H9 (cell line): ENCODE data around the gene NPAS3. TPM values are rescaled to one million over a fixed set of nuclear protein-coding genes. Genes with fewer than 3 reads are reported as not detected.

Source experiments
- DNase-seq: peaks from one replicate; pipeline ENCODE4 v3.0.0-alpha.2; 2017
- H2AFZ ChIP-seq: one replicate; pipeline ENCODE4 v1.6.1; 2013; ENCODE audit warnings: mild to moderate bottlenecking, low read length, control low read depth, moderate library complexity
- H2AK5ac ChIP-seq: 2 replicates; pipeline ENCODE4 v1.6.1; 2013; ENCODE audit warnings: low read length, control low read depth, mixed read lengths; ENCODE audit not compliant: insufficient read length
- H2BK120ac ChIP-seq: one replicate; pipeline ENCODE4 v1.6.1; 2013; ENCODE audit warnings: low read depth, mild to moderate bottlenecking, low read length, control low read depth, inconsistent platforms; ENCODE audit not compliant: poor library complexity, severe bottlenecking
- H2BK12ac ChIP-seq: 2 replicates; pipeline ENCODE4 v1.6.1; 2013; ENCODE audit warnings: low read length, control low read depth, mixed read lengths, low read depth; ENCODE audit not compliant: insufficient read length
- H2BK15ac ChIP-seq: 2 replicates; pipeline ENCODE4 v1.6.1; 2013; ENCODE audit warnings: low read depth, low read length, control low read depth
- H2BK20ac ChIP-seq: one replicate; pipeline ENCODE4 v1.6.1; 2013; ENCODE audit warnings: low read depth, mild to moderate bottlenecking, low read length, control low read depth, inconsistent platforms; ENCODE audit not compliant: poor library complexity, severe bottlenecking
- H2BK5ac ChIP-seq: 2 replicates; pipeline ENCODE4 v1.6.1; 2013; ENCODE audit warnings: low read length, control low read depth, mixed read lengths; ENCODE audit not compliant: insufficient read length
- H3K14ac ChIP-seq: 2 replicates; pipeline ENCODE4 v1.6.1; 2013; ENCODE audit warnings: low read length, control low read depth; ENCODE audit not compliant: insufficient read depth
- H3K18ac ChIP-seq: 2 replicates; pipeline ENCODE4 v1.6.1; 2013; ENCODE audit warnings: low read depth, mild to moderate bottlenecking, mixed read lengths, low read length, control low read depth; ENCODE audit not compliant: insufficient read length
- H3K23ac ChIP-seq: 2 replicates; pipeline ENCODE4 v1.6.1; 2013; ENCODE audit warnings: low read length, control low read depth, mixed read lengths, low read depth; ENCODE audit not compliant: insufficient read length
- H3K23me2 ChIP-seq: 2 replicates; pipeline ENCODE4 v1.6.1; 2013; ENCODE audit warnings: low read depth, mild to moderate bottlenecking, mixed read lengths, low read length, control low read depth; ENCODE audit not compliant: insufficient read length, poor library complexity, severe bottlenecking
- H3K27ac ChIP-seq: 2 replicates; pipeline ENCODE4 v1.5.1; 2013; ENCODE audit warnings: low read length, control low read depth, mixed read lengths, low read depth; ENCODE audit not compliant: insufficient read length
- H3K27me3 ChIP-seq: 2 replicates; pipeline ENCODE4 v1.6.1; 2013; ENCODE audit warnings: low read length, control low read depth, inconsistent platforms; ENCODE audit not compliant: insufficient read depth
- H3K4ac ChIP-seq: 2 replicates; pipeline ENCODE4 v1.6.1; 2013; ENCODE audit warnings: low read depth, mild to moderate bottlenecking, control low read depth, inconsistent platforms, low read length, moderate library complexity
- H3K4me1 ChIP-seq: 2 replicates; pipeline ENCODE4 v1.6.1; 2013; ENCODE audit warnings: low read length, control low read depth, inconsistent platforms; ENCODE audit not compliant: insufficient read depth
- H3K4me2 ChIP-seq: 2 replicates; pipeline ENCODE4 v1.6.1; 2013; ENCODE audit warnings: low read length, control low read depth, mixed read lengths; ENCODE audit not compliant: insufficient read length, insufficient read depth
- H3K56ac ChIP-seq: 2 replicates; pipeline ENCODE4 v1.6.1; 2013; ENCODE audit warnings: low read depth, mild to moderate bottlenecking, mixed read lengths, low read length, control low read depth; ENCODE audit not compliant: insufficient read length
- H3K79me1 ChIP-seq: 2 replicates; pipeline ENCODE4 v1.6.1; 2013; ENCODE audit warnings: low read depth, mild to moderate bottlenecking, moderate library complexity, low read length, control low read depth, inconsistent platforms; ENCODE audit not compliant: insufficient read depth, poor library complexity, severe bottlenecking
- H3K79me2 ChIP-seq: 2 replicates; pipeline ENCODE4 v1.6.1; 2013; ENCODE audit warnings: low read length, control low read depth, inconsistent platforms; ENCODE audit not compliant: insufficient read depth
- H3K9ac ChIP-seq: 2 replicates; pipeline ENCODE4 v1.6.1; 2013; ENCODE audit warnings: low read length, control low read depth, mixed read lengths; ENCODE audit not compliant: insufficient read length; ENCODE audit errors: extremely low read depth
- H3K9me3 ChIP-seq: one replicate; pipeline ENCODE4 v1.6.1; 2013; ENCODE audit warnings: low read depth, low read length, inconsistent platforms; ENCODE audit not compliant: control insufficient read depth
- H3T11ph ChIP-seq: one replicate; pipeline ENCODE4 v1.6.1; 2013; ENCODE audit warnings: mild to moderate bottlenecking, low read length, control low read depth, inconsistent platforms
- H4K20me1 ChIP-seq: one replicate; pipeline ENCODE4 v1.6.1; 2013; ENCODE audit not compliant: control insufficient read depth, insufficient read length, insufficient read depth
- H4K5ac ChIP-seq: 2 replicates; pipeline ENCODE4 v1.6.1; 2013; ENCODE audit warnings: low read depth, mild to moderate bottlenecking, mixed read lengths, low read length, control low read depth; ENCODE audit not compliant: insufficient read length
- H4K8ac ChIP-seq: replicated peaks from 2 replicates; pipeline ENCODE4 v1.6.1; 2013; ENCODE audit warnings: low read length, control low read depth, mixed read lengths, low read depth; ENCODE audit not compliant: insufficient read length
- H4K91ac ChIP-seq: 2 replicates; pipeline ENCODE4 v1.6.1; 2013; ENCODE audit warnings: low read depth, mild to moderate bottlenecking, moderate library complexity, mixed read lengths, low read length, control low read depth; ENCODE audit not compliant: insufficient read length
- H3K27ac Mint-ChIP-seq, 3 experiments: 2 replicates in 2 of 3; 3 replicates in 1 of 3; pipeline ENCODE4 v1.8.0; 2020 to 2021; ENCODE audit warnings: mixed read lengths in 3 of 3, mild to moderate bottlenecking in 1 of 3, moderate library complexity in 1 of 3
- H3K27me3 Mint-ChIP-seq: 2 replicates; pipeline ENCODE4 v1.8.0; 2021; ENCODE audit warnings: low read depth, mild to moderate bottlenecking, moderate library complexity, mixed read lengths
- H3K36me3 Mint-ChIP-seq, 3 experiments: 2 replicates in 2 of 3; 3 replicates in 1 of 3; pipeline ENCODE4 v1.8.0; 2020 to 2021; ENCODE audit warnings: low read depth in 3 of 3, mixed read lengths in 3 of 3; ENCODE audit not compliant: insufficient read depth in 1 of 3
- H3K4me1 Mint-ChIP-seq, 2 experiments: 2 replicates each; pipeline ENCODE4 v1.8.0; 2020; ENCODE audit warnings: mixed read lengths in 2 of 2
- H3K4me3 Mint-ChIP-seq, 2 experiments: 2 replicates in 1 of 2; 3 replicates in 1 of 2; pipeline ENCODE4 v1.8.0; 2020 to 2021; ENCODE audit warnings: mild to moderate bottlenecking in 2 of 2, mixed read lengths in 2 of 2, moderate library complexity in 1 of 2
- H3K9me3 Mint-ChIP-seq, 2 experiments: 2 replicates in 1 of 2; 3 replicates in 1 of 2; pipeline ENCODE4 v1.8.0; 2020; ENCODE audit warnings: mild to moderate bottlenecking in 2 of 2, mixed read lengths in 2 of 2, moderate library complexity in 1 of 2
- WGBS: extraction: QIAGEN DNeasy Blood & Tissue Kit; methylation state at CpG from one replicate; pipeline ENCODE4 v1.1.7; 2013; ENCODE audit warnings: missing lambda C conversion rate, low lambda C conversion rate, mixed read lengths; ENCODE audit not compliant: insufficient read length; ENCODE audit errors: extremely low coverage; 5-methylcytosine and 5-hydroxymethylcytosine counted together
- total RNA-seq: library from RNA; stranded (reverse); gene quantifications from 2 replicates; pipeline ENCODE4 v1.2.1, GENCODE V29; 2021
- TF ChIP-seq, protein P1 (sequence below): fragments of 200-600 bp; sonication (generic); conservative IDR thresholded peaks from 3 replicates; pipeline ENCODE4 v1.8.0; 2021; ENCODE audit warnings: antibody characterized with exemption, mild to moderate bottlenecking

The NPAS3 gene
- total RNA-seq, 1 experiment from 2014 or later = 0.17 TPM

DNA sequence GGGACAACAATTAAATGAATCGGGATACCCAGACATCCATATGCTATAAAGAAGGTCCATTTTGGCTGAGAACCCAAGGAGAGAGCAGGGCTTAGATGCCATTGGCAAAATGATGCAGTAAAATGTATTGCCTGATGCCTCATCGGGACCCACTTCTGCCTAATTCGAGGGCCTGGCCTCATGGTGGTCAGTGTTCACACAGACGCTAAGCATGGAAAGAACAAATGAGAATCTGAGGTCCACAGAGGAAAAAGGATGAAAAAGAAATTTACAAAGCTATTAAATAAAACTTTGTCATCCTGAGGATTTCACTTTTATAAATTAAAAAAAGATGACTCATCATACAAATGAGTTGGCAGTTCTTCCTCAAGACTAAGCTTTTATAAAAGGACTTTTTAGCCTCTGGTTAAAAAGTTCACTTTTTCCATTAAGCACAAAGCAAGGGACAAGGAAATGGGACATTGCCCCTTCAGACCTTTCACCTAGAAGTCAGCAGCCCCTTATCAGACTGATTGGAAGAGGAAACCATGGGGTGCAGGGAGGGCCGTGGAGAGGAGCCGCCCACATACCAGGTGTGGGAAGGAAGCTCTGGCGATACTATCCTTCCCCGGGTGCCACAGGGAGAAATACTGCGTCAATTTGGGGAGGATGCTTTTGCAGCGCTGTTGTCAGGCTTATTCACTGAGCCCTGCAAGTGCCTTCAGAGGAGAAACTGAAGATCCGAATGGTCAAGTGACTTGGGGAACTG, 836.2 kb downstream of the NPAS3 start:
- Histone ChIP-seq H4K20me1 (no peaks in the 10 kb centered on the region), H3K27me3 (no peaks in the 10 kb centered on the region), H3K4me2 (no peak overlapping the region), H3K23ac (no peak overlapping the region), H3K9me3 (no peaks in the 10 kb centered on the region), H4K5ac (no peak overlapping the region), H4K91ac (no peak overlapping the region), H2AFZ (no peak overlapping the region), H3K4me1 (no peaks in the 10 kb centered on the region), H2AK5ac (no peak overlapping the region), H3T11ph (no peak overlapping the region), H3K23me2 (no peaks in the 10 kb centered on the region), H3K56ac (no peak overlapping the region), H3K18ac (no peak overlapping the region), H3K14ac (no peak overlapping the region; the same call in 1 of the 2 replicates), H2BK5ac (no peak overlapping the region), H2BK20ac (no peak overlapping the region), H2BK15ac (no peak overlapping the region), H4K8ac (no peak overlapping the region), H3K27ac (no peak overlapping the region), H3K79me2 (no peaks in the 10 kb centered on the region), H3K4ac (no peak overlapping the region), H2BK12ac (no peak overlapping the region), H3K79me1 (no peaks in the 10 kb centered on the region), H3K9ac (no peak overlapping the region), H2BK120ac (no peak overlapping the region)
- Mint-ChIP-seq H3K4me3 (no peak overlapping the region), H3K9me3 (no peaks in the 10 kb centered on the region), H3K36me3 (no peaks in the 10 kb centered on the region), H3K27ac (no peak overlapping the region), H3K27me3 (no peaks in the 10 kb centered on the region), H3K4me1 (peaks cover 29 to 34% of the 10 kb centered on the region in 2 experiments)
- WGBS = no CpG with 5 or more reads among the region's 11 CpGs
- TF ChIP-seq, protein P1, sequence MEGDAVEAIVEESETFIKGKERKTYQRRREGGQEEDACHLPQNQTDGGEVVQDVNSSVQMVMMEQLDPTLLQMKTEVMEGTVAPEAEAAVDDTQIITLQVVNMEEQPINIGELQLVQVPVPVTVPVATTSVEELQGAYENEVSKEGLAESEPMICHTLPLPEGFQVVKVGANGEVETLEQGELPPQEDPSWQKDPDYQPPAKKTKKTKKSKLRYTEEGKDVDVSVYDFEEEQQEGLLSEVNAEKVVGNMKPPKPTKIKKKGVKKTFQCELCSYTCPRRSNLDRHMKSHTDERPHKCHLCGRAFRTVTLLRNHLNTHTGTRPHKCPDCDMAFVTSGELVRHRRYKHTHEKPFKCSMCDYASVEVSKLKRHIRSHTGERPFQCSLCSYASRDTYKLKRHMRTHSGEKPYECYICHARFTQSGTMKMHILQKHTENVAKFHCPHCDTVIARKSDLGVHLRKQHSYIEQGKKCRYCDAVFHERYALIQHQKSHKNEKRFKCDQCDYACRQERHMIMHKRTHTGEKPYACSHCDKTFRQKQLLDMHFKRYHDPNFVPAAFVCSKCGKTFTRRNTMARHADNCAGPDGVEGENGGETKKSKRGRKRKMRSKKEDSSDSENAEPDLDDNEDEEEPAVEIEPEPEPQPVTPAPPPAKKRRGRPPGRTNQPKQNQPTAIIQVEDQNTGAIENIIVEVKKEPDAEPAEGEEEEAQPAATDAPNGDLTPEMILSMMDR = no peak
- no peak for DNase-seq
